Measurements from ENCODE around the gene LIMK2. TPM values are rescaled to one million over a fixed set of nuclear protein-coding genes. Genes with fewer than 3 reads are reported as not detected.
A peak's percentile ranks its signal among the peaks of the same experiment; 100 is the strongest.
"Not testable (repeated sequence)": the region's sequence is repeated elsewhere in the genome, so short reads cannot be mapped to it uniquely, and the experiment has no call there.

LIMK2 gene
- total RNA-seq, 1 donor from 2014 or later, result 92.4 TPM

DNA sequence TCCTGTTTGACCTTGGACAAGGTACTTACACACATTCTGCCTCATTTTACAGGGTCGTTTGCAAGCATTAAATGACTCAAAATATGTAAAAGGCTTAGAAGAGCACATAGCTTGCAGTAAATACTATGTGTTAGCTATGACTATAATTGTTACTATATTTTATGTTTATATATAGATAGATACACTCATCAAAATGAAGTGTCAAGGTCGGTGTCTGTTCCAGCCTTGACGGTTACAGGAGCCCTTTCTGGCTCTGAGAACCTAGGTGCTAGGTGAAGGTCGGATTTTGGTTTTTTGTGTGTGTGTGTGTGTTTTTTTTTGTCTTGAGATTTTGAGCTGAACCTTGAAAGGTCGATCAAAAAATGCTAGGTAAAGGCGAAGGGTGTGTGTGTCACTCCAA lies 24.5 kb upstream of the LIMK2 start:
- H3K27ac Mint-ChIP-seq (ENCODE audit: unreplicated experiment), result no peak overlapping the region
- H3K4me3 Mint-ChIP-seq (ENCODE audit: unreplicated experiment), result no peak overlapping the region
- H3K36me3 Mint-ChIP-seq (ENCODE audit: unreplicated experiment), result peaks cover 6% of the 10 kb centered on the region
- DNase-seq, result no peak
- no peak for TF ChIP-seq CTCF (IDR thresholded peaks at IDR 0.05; ENCODE audit: partially characterized antibody, unreplicated experiment)
- peaks cover 9% of the 10 kb centered on the region for H3K4me1 Mint-ChIP-seq (ENCODE audit: low read depth, unreplicated experiment)
- H3K27me3 Mint-ChIP-seq (ENCODE audit: unreplicated experiment), result peaks cover 4% of the 10 kb centered on the region
- H3K9me3 Mint-ChIP-seq (ENCODE audit: unreplicated experiment), result peaks cover 3% of the 10 kb centered on the region

- peak overlapping the region; percentile 88 for H3K27ac Mint-ChIP-seq (ENCODE audit: unreplicated experiment)
- H3K9me3 Mint-ChIP-seq (ENCODE audit: unreplicated experiment), result no peaks in the 10 kb centered on the region
- H3K36me3 Mint-ChIP-seq (ENCODE audit: unreplicated experiment), result peaks cover 5% of the 10 kb centered on the region
- H3K4me3 Mint-ChIP-seq (ENCODE audit: unreplicated experiment), result peak overlapping the region; percentile 62
- no peak for TF ChIP-seq CTCF (IDR thresholded peaks at IDR 0.05; ENCODE audit: partially characterized antibody, unreplicated experiment)
- peaks cover 3% of the 10 kb centered on the region for H3K27me3 Mint-ChIP-seq (ENCODE audit: unreplicated experiment)
- H3K4me1 Mint-ChIP-seq (ENCODE audit: low read depth, unreplicated experiment), result peaks cover 15% of the 10 kb centered on the region
- peak; percentile 22 for DNase-seq
Observed at GRCh38 chr22:31192513-31192912, 19.6 kb upstream of the LIMK2 start.

DNA sequence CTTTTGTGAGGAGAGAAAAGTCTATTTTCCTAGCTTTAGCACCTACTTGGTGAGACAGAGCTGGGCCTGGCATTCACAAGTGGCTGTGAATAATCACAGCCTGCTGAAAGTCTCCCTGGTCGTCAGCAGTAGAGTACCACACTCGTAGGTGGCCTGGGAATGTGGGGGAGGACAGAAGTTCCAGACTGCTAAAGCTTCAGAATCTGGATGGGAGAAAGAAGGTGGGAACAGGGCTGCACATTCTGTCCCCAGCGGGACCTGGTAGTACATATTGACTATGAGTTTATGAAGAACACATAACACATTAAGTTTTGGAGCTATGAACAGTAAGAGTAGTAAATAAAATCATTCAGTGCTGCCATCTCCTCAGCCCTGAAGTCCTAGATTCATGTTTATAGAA lies 19.0 kb upstream of the LIMK2 start:
- Mint-ChIP-seq H3K9me3 (ENCODE audit: unreplicated experiment) (no peaks in the 10 kb centered on the region), H3K4me1 (ENCODE audit: low read depth, unreplicated experiment) (peaks cover 15% of the 10 kb centered on the region), H3K36me3 (ENCODE audit: unreplicated experiment) (peaks cover 5% of the 10 kb centered on the region), H3K27me3 (ENCODE audit: unreplicated experiment) (no peaks in the 10 kb centered on the region), H3K4me3 (ENCODE audit: unreplicated experiment) (no peak overlapping the region), H3K27ac (ENCODE audit: unreplicated experiment) (peak overlapping the region; percentile 88)
- no peak for TF ChIP-seq CTCF (IDR thresholded peaks at IDR 0.05; ENCODE audit: partially characterized antibody, unreplicated experiment)
- DNase-seq, result no peak

GRCh38 chr22:31194681-31195080 lies 17.4 kb upstream of the LIMK2 start:
- peaks cover 15% of the 10 kb centered on the region for H3K4me1 Mint-ChIP-seq (ENCODE audit: low read depth, unreplicated experiment)
- H3K36me3 Mint-ChIP-seq (ENCODE audit: unreplicated experiment); DNase-seq: not testable (repeated sequence)

DNA sequence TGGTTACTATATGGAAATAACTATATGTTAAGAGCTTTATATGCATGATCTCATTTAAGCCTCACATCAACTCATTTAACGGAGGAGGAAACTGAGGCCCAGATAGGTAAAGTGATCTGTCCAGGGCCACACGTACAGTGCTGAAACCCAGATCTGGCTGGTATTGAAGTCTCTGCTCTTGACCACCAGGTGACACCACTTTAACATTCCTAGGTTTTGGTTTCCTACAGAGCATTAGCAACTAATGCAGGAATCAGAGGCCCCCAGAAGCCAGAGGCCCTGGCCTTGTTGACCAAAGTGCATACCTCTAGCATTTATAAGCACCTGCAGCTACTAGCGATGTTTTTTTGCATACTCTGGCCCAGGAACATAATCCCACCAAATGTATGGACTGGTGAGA lies 12.9 kb upstream of the LIMK2 start:
- Mint-ChIP-seq H3K27ac (ENCODE audit: unreplicated experiment) (no peak overlapping the region), H3K4me1 (ENCODE audit: low read depth, unreplicated experiment) (no peaks in the 10 kb centered on the region), H3K27me3 (ENCODE audit: unreplicated experiment) (no peaks in the 10 kb centered on the region), H3K9me3 (ENCODE audit: unreplicated experiment) (no peaks in the 10 kb centered on the region), H3K36me3 (ENCODE audit: unreplicated experiment) (peaks cover 5% of the 10 kb centered on the region), H3K4me3 (ENCODE audit: unreplicated experiment) (no peak overlapping the region)
- no peak for DNase-seq
- TF ChIP-seq CTCF (IDR thresholded peaks at IDR 0.05; ENCODE audit: partially characterized antibody, unreplicated experiment), result no peak

More at GRCh38 chr22:31194681-31195080, 17.4 kb upstream of the LIMK2 start:
- H3K27ac Mint-ChIP-seq (ENCODE audit: unreplicated experiment); H3K27me3 Mint-ChIP-seq (ENCODE audit: unreplicated experiment); H3K9me3 Mint-ChIP-seq (ENCODE audit: unreplicated experiment); H3K4me3 Mint-ChIP-seq (ENCODE audit: unreplicated experiment): not testable (repeated sequence)

- not testable (repeated sequence) for H3K4me1 Mint-ChIP-seq (ENCODE audit: low read depth, unreplicated experiment); DNase-seq; H3K9me3 Mint-ChIP-seq (ENCODE audit: unreplicated experiment); H3K27me3 Mint-ChIP-seq (ENCODE audit: unreplicated experiment); H3K36me3 Mint-ChIP-seq (ENCODE audit: unreplicated experiment); H3K4me3 Mint-ChIP-seq (ENCODE audit: unreplicated experiment); H3K27ac Mint-ChIP-seq (ENCODE audit: unreplicated experiment)
Observed at GRCh38 chr22:31204352-31204984, 7.6 kb upstream of the LIMK2 start.

DNA sequence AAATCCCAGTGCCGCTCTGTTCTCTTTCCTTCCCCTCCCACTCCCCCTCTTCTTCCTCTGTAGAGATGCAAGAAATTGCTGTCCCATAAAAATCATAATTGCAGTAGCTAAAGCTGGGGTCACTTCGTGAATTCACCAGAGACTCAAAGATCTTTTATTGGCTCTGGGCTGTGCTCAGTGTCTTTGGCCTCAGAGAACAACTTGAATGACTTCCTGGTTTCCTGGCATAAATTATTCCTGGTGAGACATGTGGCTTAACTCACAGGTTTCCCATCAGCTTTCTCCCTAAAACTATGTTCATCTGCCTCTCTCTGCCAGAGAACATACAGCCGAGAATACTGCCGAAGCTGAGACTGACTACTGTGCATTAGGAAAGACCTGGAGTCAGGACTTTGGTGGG lies 7.0 kb upstream of the LIMK2 start:
- not testable (repeated sequence) for H3K4me1 Mint-ChIP-seq (ENCODE audit: low read depth, unreplicated experiment); H3K36me3 Mint-ChIP-seq (ENCODE audit: unreplicated experiment); DNase-seq; H3K27me3 Mint-ChIP-seq (ENCODE audit: unreplicated experiment); H3K9me3 Mint-ChIP-seq (ENCODE audit: unreplicated experiment); H3K27ac Mint-ChIP-seq (ENCODE audit: unreplicated experiment); H3K4me3 Mint-ChIP-seq (ENCODE audit: unreplicated experiment)

GRCh38 chr22:31206460-31206859 lies 5.6 kb upstream of the LIMK2 start:
- H3K4me3 Mint-ChIP-seq (ENCODE audit: unreplicated experiment); DNase-seq; H3K27ac Mint-ChIP-seq (ENCODE audit: unreplicated experiment); H3K27me3 Mint-ChIP-seq (ENCODE audit: unreplicated experiment); H3K36me3 Mint-ChIP-seq (ENCODE audit: unreplicated experiment); H3K4me1 Mint-ChIP-seq (ENCODE audit: low read depth, unreplicated experiment); H3K9me3 Mint-ChIP-seq (ENCODE audit: unreplicated experiment): not testable (repeated sequence)
